Measurements from ENCODE around the gene OAT. TPM values are rescaled to one million over a fixed set of nuclear protein-coding genes. Genes with fewer than 3 reads are reported as not detected.

Gene OAT
- total RNA-seq, 4 donors from 2014 or later, result 63.5 to 98.1 (median 92.1) TPM

GRCh38 chr10:124462348-124462695 lies 43.6 kb upstream of the OAT start:
- TF ChIP-seq CTCF (IDR thresholded peaks at IDR 0.05) (no peak), POLR2A (IDR thresholded peaks at IDR 0.05) (no peak)
- WGBS, 2 donors, result 79 to 83% methylated on average over 8 of the region's 8 CpGs
- H3K4me3 ChIP-seq (ENCODE audit: low read depth, poor library complexity, severe bottlenecking), result peak overlapping the region; percentile 49
- intact Hi-C loops (cut with DNase I; ENCODE audit: low total_unique reads), result no loop called here
- DNase-seq (ENCODE audit: low spot score in 2 of 2), result no peak

- intact Hi-C loops (cut with DNase I; ENCODE audit: low total_unique reads), result no loop called here
- TF ChIP-seq CTCF (IDR thresholded peaks at IDR 0.05), result no peak
- H3K4me3 ChIP-seq (ENCODE audit: low read depth, poor library complexity, severe bottlenecking), result peak within 1 kb of the TSS; percentile 49
- WGBS, 2 donors, result 1% methylated on average over 23 to 55 of the region's 81 CpGs
- peak; percentile 79 to 96 for DNase-seq (ENCODE audit: low spot score in 2 of 2)
These were observed 43.1 kb upstream of the OAT start, which contains the start of gene LHPP for GRCh38 chr10:124461642-124462347. LHPP (plus strand) TSS chr10:124461823; CDS start chr10:124461863, 40 bp downstream.

DNA sequence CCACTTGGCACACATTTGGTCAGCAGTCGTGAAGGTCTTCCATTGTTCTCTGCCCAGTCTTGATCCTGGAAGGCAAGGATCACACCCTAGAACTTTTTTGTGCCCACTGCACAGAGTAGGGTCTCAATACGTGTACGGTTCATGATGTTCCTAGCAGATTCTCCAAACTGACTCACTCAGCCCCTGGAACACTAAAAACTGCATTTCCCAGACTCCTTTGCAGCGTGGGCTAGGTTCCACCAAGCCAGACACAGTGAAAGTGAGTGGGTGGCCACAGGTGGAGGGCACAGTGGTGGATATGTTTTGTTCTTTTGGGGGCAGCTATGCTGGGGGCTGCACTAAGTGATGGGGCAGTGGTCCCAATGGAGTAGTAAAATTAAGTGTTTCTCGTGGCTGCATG lies 41.4 kb upstream of the OAT start:
- 77 to 86% methylated on average over 4 to 5 of the region's 5 CpGs for WGBS, 2 donors
- intact Hi-C loops (cut with DNase I; ENCODE audit: low total_unique reads), result no loop called here
- TF ChIP-seq POLR2A (IDR thresholded peaks at IDR 0.05), result no peak
- no peak for TF ChIP-seq CTCF (IDR thresholded peaks at IDR 0.05)
- no peak for DNase-seq (ENCODE audit: low spot score in 2 of 2)
- no peak overlapping the region for H3K4me3 ChIP-seq (ENCODE audit: low read depth, poor library complexity, severe bottlenecking)

GRCh38 chr10:124459395-124459794 lies 40.7 kb upstream of the OAT start:
- intact Hi-C loops (cut with DNase I; ENCODE audit: low total_unique reads), result no loop called here
- DNase-seq (ENCODE audit: low spot score in 2 of 2), result no peak

DNA sequence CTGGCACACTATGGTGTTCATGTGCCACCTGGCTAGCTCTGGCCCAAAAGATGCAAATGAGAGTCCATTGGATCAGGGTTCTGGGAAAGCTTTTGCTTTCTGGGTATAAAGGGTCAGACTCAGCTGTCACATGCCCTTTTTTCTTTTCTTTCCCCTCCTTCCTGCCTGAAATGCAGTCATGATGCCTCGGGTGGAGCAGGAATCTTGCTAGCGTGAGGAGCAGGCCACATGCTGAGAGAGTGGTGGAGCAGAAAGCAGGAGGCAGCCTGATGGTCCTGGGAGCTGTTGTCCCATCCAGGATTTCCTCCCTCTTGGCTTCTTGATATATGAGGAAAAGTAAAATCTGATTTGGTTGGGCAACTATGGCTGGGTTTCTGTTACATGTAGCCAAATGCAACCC lies 40.2 kb upstream of the OAT start:
- 44 to 45% methylated on average over 2 of the region's 2 CpGs for WGBS, 2 donors
- no peak for TF ChIP-seq CTCF (IDR thresholded peaks at IDR 0.05)
- no peak for TF ChIP-seq POLR2A (IDR thresholded peaks at IDR 0.05)
- no peak overlapping the region for H3K4me3 ChIP-seq (ENCODE audit: low read depth, poor library complexity, severe bottlenecking)
- intact Hi-C loops (cut with DNase I; ENCODE audit: low total_unique reads), result no loop called here
- no peak for DNase-seq (ENCODE audit: low spot score in 2 of 2)

More at GRCh38 chr10:124459395-124459794, 40.7 kb upstream of the OAT start:
- TF ChIP-seq POLR2A (IDR thresholded peaks at IDR 0.05) (no peak), CTCF (IDR thresholded peaks at IDR 0.05) (no peak)
- H3K4me3 ChIP-seq (ENCODE audit: low read depth, poor library complexity, severe bottlenecking), result no peak overlapping the region
- 50 to 61% methylated on average over 1 of the region's 1 CpG for WGBS, 2 donors

- no peak for DNase-seq (ENCODE audit: low spot score in 2 of 2)
- TF ChIP-seq POLR2A (IDR thresholded peaks at IDR 0.05) (no peak), CTCF (IDR thresholded peaks at IDR 0.05) (no peak)
- WGBS, 2 donors, result 70 to 71% methylated on average over 4 of the region's 4 CpGs
- H3K4me3 ChIP-seq (ENCODE audit: low read depth, poor library complexity, severe bottlenecking), result no peak overlapping the region
- intact Hi-C loops (cut with DNase I; ENCODE audit: low total_unique reads), result no loop called here
These were observed 39.8 kb upstream of the OAT start for GRCh38 chr10:124458473-124458872.
